ENCODE data around the gene ISG15. TPM values are rescaled to one million over a fixed set of nuclear protein-coding genes. Genes with fewer than 3 reads are reported as not detected.

ISG15 gene
- polyA plus RNA-seq, 1 of the 3 experiments (the other 2 are of a cell fraction) = 28.6 TPM

- TF ChIP-seq FOXM1 (IDR thresholded peaks at IDR 0.05; ENCODE audit: low read depth) = no peak
- TF ChIP-seq GATA2 (CRISPR knock-in tag; IDR thresholded peaks at IDR 0.05) = no peak
- no peak for TF ChIP-seq EZH2phosphoT487 (IDR thresholded peaks at IDR 0.05; ENCODE audit: borderline replicate concordance, low read depth)
- no peak for TF ChIP-seq NFIC (IDR thresholded peaks at IDR 0.05; ENCODE audit: borderline replicate concordance)
- TF ChIP-seq FOXJ3 (CRISPR knock-in tag; IDR thresholded peaks at IDR 0.05) = no peak
- no peak for TF ChIP-seq EP300 (IDR thresholded peaks at IDR 0.05; ENCODE audit: borderline replicate concordance in 1 of 2, low read depth in 1 of 2, low read length in 1 of 2)
- no peak for TF ChIP-seq RXRA (IDR thresholded peaks at IDR 0.05; ENCODE audit: borderline replicate concordance, low read depth)
- TF ChIP-seq NRF1 (IDR thresholded peaks at IDR 0.05; ENCODE audit: low read depth, low read length) = no peak
- TF ChIP-seq RCOR1 (IDR thresholded peaks at IDR 0.05; ENCODE audit: low read length) = no peak
- no peak for TF ChIP-seq CHD2 (IDR thresholded peaks at IDR 0.05; ENCODE audit: low read length, partially characterized antibody)
- no peak for TF ChIP-seq SIN3A (IDR thresholded peaks at IDR 0.05; ENCODE audit: borderline replicate concordance, low read depth, low read length)
- TF ChIP-seq POLR2AphosphoS5 (IDR thresholded peaks at IDR 0.05; ENCODE audit: low read depth, low read length) = no peak
- no peak for TF ChIP-seq MEF2A (IDR thresholded peaks at IDR 0.05; ENCODE audit: borderline replicate concordance, low read depth)
These were observed 45.0 kb downstream of the ISG15 start (continued) for GRCh38 chr1:1058088-1058905.

- peaks cover 0 to 4% of the 10 kb centered on the region in 2 experiments; a peak in 1 of 4 replicates for H3K4me1 ChIP-seq (ENCODE audit: control insufficient read depth in 1 of 2, insufficient read depth in 2 of 2, low read depth in 1 of 2, low read length in 1 of 2)
- no peaks in the 10 kb centered on the region for H3K79me2 ChIP-seq (ENCODE audit: insufficient read depth)
- no peak for DNase-seq
- peak overlapping the region; percentile 51 to 56 for H3K4me3 ChIP-seq (ENCODE audit: low read depth in 2 of 2, low read length in 1 of 2)
- H3K27ac ChIP-seq (ENCODE audit: low read depth in 2 of 2, low read length in 1 of 2) = no peak overlapping the region
- peak overlapping the region; percentile 69 for H3K4me2 ChIP-seq
- H2AFZ ChIP-seq (ENCODE audit: low read depth) = no peak overlapping the region
- peaks cover 0 to 4% of the 10 kb centered on the region in 2 experiments for H3K36me3 ChIP-seq (replicated peaks in 1 of 2; ENCODE audit: control insufficient read depth in 1 of 2, insufficient read depth in 2 of 2, low read length in 1 of 2)
- TF ChIP-seq CTCF (IDR thresholded peaks at IDR 0.05) (peak; percentile 47), FOXM1 (IDR thresholded peaks at IDR 0.05; ENCODE audit: low read depth) (no peak)
- H3F3A ChIP-seq (replicated peaks; ENCODE audit: insufficient read depth) = peaks cover 3% of the 10 kb centered on the region
- no peaks in the 10 kb centered on the region for H3K9me3 ChIP-seq
- H3K27me3 ChIP-seq (ENCODE audit: insufficient read depth) = peaks cover 20% of the 10 kb centered on the region; the same call in 1 of the 2 replicates
- H3K9ac ChIP-seq = no peak overlapping the region
- H4K20me1 ChIP-seq (ENCODE audit: insufficient read depth) = peaks cover 2% of the 10 kb centered on the region; the same call in 1 of the 2 replicates
- POLR2A ChIA-PET = interaction anchor here (1.0 kb wide), 1 partner anchor 53 kb away, joined by 3 read pairs; no protein-coding TSS in a partner anchor
- WGBS (ENCODE audit: low lambda C conversion rate) = 4% methylated on average over 11 of the region's 48 CpGs
- no peaks in the 10 kb centered on the region for H3K9me2 ChIP-seq
- CTCF ChIA-PET = interaction anchor here (0.7 to 15.4 kb wide), 16 partner anchors 8 to 233 kb away, joined by 3 to 216 read pairs (median 5); partner anchors contain the start of genes ISG15 and PERM1
These were observed 45.7 kb downstream of the ISG15 start for GRCh38 chr1:1058921-1059493.
